Aorta (tissue), 5 donors: ENCODE results near the gene MSRB3. TPM values are rescaled to one million over a fixed set of nuclear protein-coding genes. Genes with fewer than 3 reads are reported as not detected.
A peak's percentile ranks its signal among the peaks of the same experiment; 100 is the strongest.

Source experiments
- ATAC-seq: fragments of 200-7000 bp; cut with Tn5 transposase; one replicate; pipeline ENCODE4 v1.9.1; 2022; ENCODE audit warnings: moderate library complexity; ENCODE audit not compliant: low FRiP score
- DNase-seq, 2 donors: peaks; one replicate each; pipeline ENCODE4 v3.0.0-alpha.2; 2020
- H3K27ac ChIP-seq, 2 donors: one replicate each; pipeline ENCODE4 v1.5.1; 2013; ENCODE audit warnings: low read length in 2 of 2, mild to moderate bottlenecking in 2 of 2, moderate library complexity in 2 of 2, control low read depth in 1 of 2, inconsistent platforms in 1 of 2, low read depth in 1 of 2
- H3K27me3 ChIP-seq, 2 donors: one replicate each; pipeline ENCODE4 v1.6.1; 2013; ENCODE audit warnings: control low read depth in 1 of 2, low read length in 1 of 2, mild to moderate bottlenecking in 1 of 2, moderate library complexity in 1 of 2; ENCODE audit not compliant: insufficient read depth in 2 of 2, control insufficient read depth in 1 of 2
- H3K36me3 ChIP-seq, 2 donors: one replicate each; pipeline ENCODE4 v1.6.1; 2013; ENCODE audit warnings: control low read depth in 1 of 2, low read length in 1 of 2, mild to moderate bottlenecking in 1 of 2; ENCODE audit not compliant: insufficient read depth in 2 of 2, control insufficient read depth in 1 of 2
- H3K4me1 ChIP-seq, 2 donors: one replicate each; pipeline ENCODE4 v1.6.1; 2013; ENCODE audit warnings: low read length in 2 of 2, control low read depth in 1 of 2, mild to moderate bottlenecking in 1 of 2, moderate library complexity in 1 of 2; ENCODE audit not compliant: insufficient read depth in 2 of 2, control insufficient read depth in 1 of 2
- H3K4me3 ChIP-seq, 2 donors: one replicate each; pipeline ENCODE4 v1.5.1; 2013; ENCODE audit warnings: low read length in 2 of 2, control low read depth in 1 of 2, mild to moderate bottlenecking in 1 of 2
- H3K9me3 ChIP-seq: one replicate; pipeline ENCODE4 v1.6.1; 2013; ENCODE audit warnings: mild to moderate bottlenecking, low read length; ENCODE audit not compliant: control insufficient read depth
- WGBS, 2 donors: extraction: QIAGEN DNeasy Blood & Tissue Kit; methylation state at CpG; one replicate each; pipeline ENCODE4 v1.1.7; 2013; 5-methylcytosine and 5-hydroxymethylcytosine counted together
- intact Hi-C, 2 donors: fragments of 100-400 bp; cut with DNase I; formaldehyde crosslinking; loops; one replicate each; pipeline versions ENCODE4 v1.14.2 to v1.15.0; 2022
- polyA plus RNA-seq, 2 donors: library from polyadenylated mRNA; stranded (reverse); fragments of 200-250 nt; gene quantifications; one replicate each; pipeline ENCODE4 v1.2.3, GENCODE V29; 2013
- total RNA-seq, 2 donors: library from RNA; stranded (reverse); fragmentation: NEBNext Ultra II Directional; extraction: Animal tissue kit (Norgen Biotek cat#: 25700); gene quantifications; one replicate each; pipeline ENCODE4 v1.2.1, GENCODE V29; 2021
- donor health status: healthy with polysubstance abuse.
- donor health status: Bipolar disorder and iron deficiency.
- donor health status: DM: no; HTN: no; CAD: no.
- donor health status: DM: no; HTN: no; CAD: no.
- donor health status: DM: yes; HTN: yes; CAD: no.

Gene MSRB3
- total and polyA plus RNA-seq, 4 donors, result 119 to 298 (median 225) TPM

GRCh38 chr12:65335021-65335714 is 56.7 kb downstream of the MSRB3 start:
- 53% methylated on average over 5 of the region's 5 CpGs for WGBS, 2 donors
- Histone ChIP-seq H3K36me3 (peaks cover 5 to 7% of the 10 kb centered on the region in 2 donors), H3K4me3 (no peak overlapping the region), H3K9me3 (no peaks in the 10 kb centered on the region), H3K4me1 (no peaks in the 10 kb centered on the region), H3K27me3 (no peaks in the 10 kb centered on the region), H3K27ac (no peak overlapping the region)
- intact Hi-C loops, result loop anchor here in 1 of 2 donors (10.0 kb wide), 1 partner anchor 120 kb away; no protein-coding TSS in a partner anchor
- DNase-seq (no peak), ATAC-seq (peak; percentile 79)

GRCh38 chr12:65335981-65336380 is 57.5 kb downstream of the MSRB3 start:
- Histone ChIP-seq H3K4me3 (no peak overlapping the region), H3K27ac (no peak overlapping the region), H3K36me3 (peaks cover 5 to 7% of the 10 kb centered on the region in 2 donors), H3K27me3 (no peaks in the 10 kb centered on the region), H3K9me3 (no peaks in the 10 kb centered on the region), H3K4me1 (no peaks in the 10 kb centered on the region)
- ATAC-seq, result no peak
- no peak for DNase-seq
- WGBS, 2 donors, result 5 to 9% methylated on average over 1 of the region's 1 CpG
- intact Hi-C loops, result loop anchor here in 1 of 2 donors (10.0 kb wide), 1 partner anchor 119 kb away; no protein-coding TSS in a partner anchor

- no peaks in the 10 kb centered on the region for H3K4me1 ChIP-seq
- no peak overlapping the region for H3K27ac ChIP-seq
These were observed 60.7 kb downstream of the MSRB3 start for GRCh38 chr12:65339161-65339560.

GRCh38 chr12:65343230-65343629 is 64.7 kb downstream of the MSRB3 start:
- DNase-seq (no peak), ATAC-seq (no peak)
- Histone ChIP-seq H3K27ac (no peak overlapping the region), H3K4me3 (no peak overlapping the region), H3K9me3 (no peaks in the 10 kb centered on the region), H3K27me3 (no peaks in the 10 kb centered on the region), H3K4me1 (no peaks in the 10 kb centered on the region), H3K36me3 (peaks cover 0 to 7% of the 10 kb centered on the region in 2 donors)
- intact Hi-C loops, result no loop called here
- 90 to 94% methylated on average over 3 of the region's 3 CpGs for WGBS, 2 donors

More at GRCh38 chr12:65339161-65339560, 60.7 kb downstream of the MSRB3 start:
- H3K4me3 ChIP-seq, result no peak overlapping the region
- DNase-seq, result no peak
- peaks cover 0 to 5% of the 10 kb centered on the region in 2 donors for H3K36me3 ChIP-seq
- intact Hi-C loops, result loop anchor here in 1 of 2 donors (10.0 kb wide), 1 partner anchor 116 kb away; no protein-coding TSS in a partner anchor
- ATAC-seq, result no peak
- H3K9me3 ChIP-seq, result no peaks in the 10 kb centered on the region
- WGBS, 2 donors, result 96 to 97% methylated on average over 1 of the region's 1 CpG
- H3K27me3 ChIP-seq, result no peaks in the 10 kb centered on the region

GRCh38 chr12:65343801-65344200 is 65.3 kb downstream of the MSRB3 start:
- no peak for DNase-seq
- WGBS, 2 donors, result 73 to 77% methylated on average over 1 of the region's 1 CpG
- Histone ChIP-seq H3K4me3 (no peak overlapping the region), H3K9me3 (no peaks in the 10 kb centered on the region), H3K4me1 (no peaks in the 10 kb centered on the region), H3K27me3 (no peaks in the 10 kb centered on the region), H3K27ac (no peak overlapping the region), H3K36me3 (peaks cover 0 to 7% of the 10 kb centered on the region in 2 donors)
- no peak for ATAC-seq
- intact Hi-C loops, result no loop called here

- Histone ChIP-seq H3K4me3 (no peak overlapping the region), H3K4me1 (peaks cover 0 to 2% of the 10 kb centered on the region in 2 donors), H3K36me3 (peaks cover 0 to 3% of the 10 kb centered on the region in 2 donors), H3K27me3 (no peaks in the 10 kb centered on the region), H3K27ac (no peak overlapping the region), H3K9me3 (no peaks in the 10 kb centered on the region)
- intact Hi-C loops, result no loop called here
- ATAC-seq, result no peak
- no peak for DNase-seq
- WGBS, 2 donors, result 55 to 63% methylated on average over 3 of the region's 3 CpGs
These were observed 77.0 kb downstream of the MSRB3 start for GRCh38 chr12:65355461-65355860.

- intact Hi-C loops, result no loop called here
- peaks cover 0 to 3% of the 10 kb centered on the region in 2 donors for H3K36me3 ChIP-seq
- H3K9me3 ChIP-seq, result no peaks in the 10 kb centered on the region
- peaks cover 0 to 3% of the 10 kb centered on the region in 2 donors for H3K4me1 ChIP-seq
- H3K27ac ChIP-seq, result no peak overlapping the region
- H3K27me3 ChIP-seq, result no peaks in the 10 kb centered on the region
- WGBS, 2 donors, result 56 to 57% methylated on average over 4 of the region's 4 CpGs
- no peak overlapping the region for H3K4me3 ChIP-seq
- DNase-seq, result no peak
- ATAC-seq, result no peak
These were observed 84.0 kb downstream of the MSRB3 start for GRCh38 chr12:65362234-65363031.

- Histone ChIP-seq H3K4me3 (no peak overlapping the region), H3K27me3 (no peaks in the 10 kb centered on the region), H3K4me1 (peaks cover 0 to 3% of the 10 kb centered on the region in 2 donors), H3K36me3 (peaks cover 0 to 3% of the 10 kb centered on the region in 2 donors), H3K27ac (no peak overlapping the region), H3K9me3 (no peaks in the 10 kb centered on the region)
- intact Hi-C loops, result no loop called here
- DNase-seq, result no peak
- no peak for ATAC-seq
- WGBS, 2 donors, result 5 to 9% methylated on average over 1 of the region's 1 CpG
These were observed 85.6 kb downstream of the MSRB3 start for GRCh38 chr12:65364046-65364445.
